SK-N-SH treated with all-trans-retinoic acid at 6 μM for 48 hours (cell line): ENCODE measurements around the gene ZSCAN5B.

ENCODE experiments used
- ATAC-seq: fragments of 200-7000 bp; cut with Tn5 transposase; 3 replicates; pipeline ENCODE4 v1.9.1; 2020; ENCODE audit warnings: mild to moderate bottlenecking, moderate library complexity
- ARNTL ChIP-seq: fragments of 450-650 bp; formaldehyde crosslinking; IDR thresholded peaks from 2 replicates; pipeline ENCODE4 v1.5.0; 2020; ENCODE audit warnings: low read depth, mild to moderate bottlenecking, moderate library complexity, borderline replicate concordance
- BACH2 ChIP-seq: fragments of 250-450 bp; sonication (Bioruptor Pico); IDR thresholded peaks from 2 replicates; pipeline ENCODE4 v1.9.0; 2021; ENCODE audit warnings: mild to moderate bottlenecking, borderline replicate concordance
- CREB5 ChIP-seq: fragments of 250-450 bp; sonication (Bioruptor Pico); IDR thresholded peaks from 2 replicates; pipeline ENCODE4 v1.5.1; 2020; ENCODE audit warnings: low read depth, mild to moderate bottlenecking, moderate library complexity
- CSDC2 ChIP-seq: fragments of 250-450 bp; sonication (Bioruptor Pico); IDR thresholded peaks from 2 replicates; pipeline ENCODE4 v1.5.0; 2020; ENCODE audit warnings: mild to moderate bottlenecking, moderate library complexity
- CSRNP3 ChIP-seq: fragments of 250-450 bp; sonication (Bioruptor Pico); IDR thresholded peaks from 2 replicates; pipeline ENCODE4 v1.5.1; 2021; ENCODE audit warnings: mild to moderate bottlenecking, moderate library complexity
- ESRRG ChIP-seq: fragments of 250-450 bp; sonication (Bioruptor Pico); IDR thresholded peaks from 2 replicates; pipeline ENCODE4 v1.6.1; 2021; ENCODE audit warnings: mild to moderate bottlenecking
- GLIS3 ChIP-seq: fragments of 250-450 bp; sonication (Bioruptor Pico); IDR thresholded peaks from 2 replicates; pipeline ENCODE4 v1.5.0; 2020; ENCODE audit warnings: mild to moderate bottlenecking, moderate library complexity
- ISL1 ChIP-seq: fragments of 250-450 bp; sonication (Bioruptor Pico); IDR thresholded peaks from 2 replicates; pipeline ENCODE4 v2.1.2; 2022; ENCODE audit warnings: mild to moderate bottlenecking, moderate library complexity
- OSR1 ChIP-seq: fragments of 250-450 bp; sonication (Bioruptor Pico); IDR thresholded peaks from 2 replicates; pipeline ENCODE4 v1.8.0; 2022; ENCODE audit warnings: moderate library complexity, mild to moderate bottlenecking, inconsistent platforms
- PATZ1 ChIP-seq: fragments of 250-450 bp; sonication (Bioruptor Pico); IDR thresholded peaks from 2 replicates; pipeline ENCODE4 v1.8.0; 2020; ENCODE audit warnings: mild to moderate bottlenecking, moderate library complexity, borderline replicate concordance
- POU6F1 ChIP-seq: fragments of 250-450 bp; sonication (Bioruptor Pico); IDR thresholded peaks from 2 replicates; pipeline ENCODE4 v1.8.0; 2021; ENCODE audit warnings: low read depth, mild to moderate bottlenecking, moderate library complexity, borderline replicate concordance
- PPARA ChIP-seq: fragments of 250-450 bp; sonication (Bioruptor Pico); IDR thresholded peaks from 2 replicates; pipeline ENCODE4 v1.5.0; 2020; ENCODE audit warnings: mild to moderate bottlenecking, borderline replicate concordance
- RARB ChIP-seq: fragments of 250-450 bp; sonication (Bioruptor Pico); IDR thresholded peaks from 2 replicates; pipeline ENCODE4 v1.8.0; 2021; ENCODE audit warnings: mild to moderate bottlenecking, moderate library complexity
- TCF4 ChIP-seq: fragments of 250-450 bp; sonication (Bioruptor Pico); IDR thresholded peaks from 2 replicates; pipeline ENCODE4 v1.8.0; 2021; ENCODE audit warnings: mild to moderate bottlenecking, moderate library complexity, borderline replicate concordance
- TOX ChIP-seq: fragments of 250-450 bp; sonication (Bioruptor Pico); IDR thresholded peaks from 2 replicates; pipeline ENCODE4 v1.8.0; 2021; ENCODE audit warnings: mild to moderate bottlenecking, moderate library complexity, borderline replicate concordance
- TSHZ2 ChIP-seq: fragments of 250-450 bp; sonication (Bioruptor Pico); IDR thresholded peaks from 2 replicates; pipeline ENCODE4 v1.5.0; 2020; ENCODE audit warnings: mild to moderate bottlenecking, moderate library complexity
- ZC3H10 ChIP-seq: fragments of 250-450 bp; sonication (Bioruptor Pico); IDR thresholded peaks from 2 replicates; pipeline ENCODE4 v1.5.1; 2021; ENCODE audit warnings: mild to moderate bottlenecking, moderate library complexity
- ZFP3 ChIP-seq: fragments of 250-450 bp; sonication (Bioruptor Pico); IDR thresholded peaks from 2 replicates; pipeline ENCODE4 v1.5.0; 2020; ENCODE audit warnings: mild to moderate bottlenecking, moderate library complexity
- ZNF565 ChIP-seq: fragments of 450-650 bp; formaldehyde crosslinking; conservative IDR thresholded peaks from 2 replicates; pipeline ENCODE4 v1.5.0; 2020; ENCODE audit warnings: low read depth, mild to moderate bottlenecking, moderate library complexity
- ZNF70 ChIP-seq: fragments of 450-650 bp; formaldehyde crosslinking; IDR thresholded peaks from 2 replicates; pipeline ENCODE4 v1.5.0; 2020; ENCODE audit warnings: mild to moderate bottlenecking, moderate library complexity
- ZNF8 ChIP-seq: fragments of 450-650 bp; formaldehyde crosslinking; IDR thresholded peaks from 2 replicates; pipeline ENCODE4 v1.5.0; 2020; ENCODE audit warnings: mild to moderate bottlenecking, moderate library complexity

ZSCAN5B gene

GRCh38 chr19:56147307-56147706 lies 50.3 kb downstream of the ZSCAN5B start:
- ATAC-seq, result no peak
- TF ChIP-seq CSRNP3 (CRISPR knock-in tag) (no peak), TCF4 (CRISPR knock-in tag) (no peak), ZC3H10 (CRISPR knock-in tag) (no peak), ZFP3 (no peak), ZNF565 (CRISPR knock-in tag) (no peak), CREB5 (CRISPR knock-in tag) (no peak), ISL1 (CRISPR knock-in tag) (no peak), PPARA (no peak), POU6F1 (no peak)

- ATAC-seq, result no peak
- TF ChIP-seq ZC3H10 (CRISPR knock-in tag) (no peak), GLIS3 (CRISPR knock-in tag) (no peak), OSR1 (CRISPR knock-in tag) (no peak), ARNTL (CRISPR knock-in tag) (no peak), RARB (CRISPR knock-in tag) (no peak), PATZ1 (no peak), CREB5 (CRISPR knock-in tag) (no peak), POU6F1 (no peak), TSHZ2 (CRISPR knock-in tag) (no peak), CSRNP3 (CRISPR knock-in tag) (no peak), ZNF565 (CRISPR knock-in tag) (no peak), TOX (CRISPR knock-in tag) (no peak), BACH2 (CRISPR knock-in tag) (no peak), PPARA (no peak), ESRRG (CRISPR knock-in tag) (no peak), ZNF70 (CRISPR knock-in tag) (no peak), ISL1 (CRISPR knock-in tag) (no peak), ZNF8 (no peak), CSDC2 (CRISPR knock-in tag) (no peak)
Measured at GRCh38 chr19:56146904-56147303, 50.7 kb downstream of the ZSCAN5B start.
